IMR-90 (cell line): ENCODE measurements around the gene GPR157. TPM values are rescaled to one million over a fixed set of nuclear protein-coding genes. Genes with fewer than 3 reads are reported as not detected.

Source experiments
- ATAC-seq: fragments of 200-7000 bp; cut with Tn5 transposase; 2 replicates; pipeline ENCODE4 v1.9.1; 2020; ENCODE audit warnings: low read depth, mild to moderate bottlenecking, moderate library complexity
- BruUV-seq: library from RNA; stranded (reverse); fragments of 400-500 nt; replicated peaks from 2 replicates; lab custom pipeline; 2021; lab: Mats Ljungman, UMichigan
- CTCF ChIA-PET: fragments of 300-600 bp; formaldehyde crosslinking; extraction: SDS; loops from one replicate; lab custom pipeline; 2021; ENCODE audit warnings: antibody characterized with exemption; lab: Yijun Ruan, JAX
- POLR2A ChIA-PET: fragments of 300-600 bp; sonication (Branson Sonifier 250); formaldehyde crosslinking; loops from one replicate; lab custom pipeline; 2022; ENCODE audit warnings: antibody characterized with exemption; ENCODE audit not compliant: unreplicated experiment; lab: Charles Lee
- DNase-seq: peaks from one replicate; pipeline ENCODE4 v3.0.0; 2013
- H2AFZ ChIP-seq: replicated peaks from 2 replicates; pipeline ENCODE3; 2013; ENCODE audit warnings: low read length, mild to moderate bottlenecking; ENCODE audit not compliant: poor library complexity
- H2AK5ac ChIP-seq: 2 replicates; pipeline ENCODE4 v1.6.1; 2013; ENCODE audit warnings: low read depth, low read length, inconsistent platforms
- H2AK9ac ChIP-seq: replicated peaks from 2 replicates; pipeline ENCODE3; 2013; ENCODE audit warnings: mild to moderate bottlenecking, low read depth, low read length, moderate library complexity; ENCODE audit not compliant: poor library complexity
- H2BK120ac ChIP-seq: 2 replicates; pipeline ENCODE4 v1.6.1; 2013; ENCODE audit warnings: low read depth, low read length, inconsistent platforms
- H2BK15ac ChIP-seq: 3 replicates; pipeline ENCODE4 v1.6.1; 2013; ENCODE audit warnings: low read depth, low read length, inconsistent platforms
- H2BK20ac ChIP-seq: 2 replicates; pipeline ENCODE4 v1.6.1; 2013; ENCODE audit warnings: low read depth, mild to moderate bottlenecking, inconsistent platforms, low read length, moderate library complexity
- H2BK5ac ChIP-seq: 2 replicates; pipeline ENCODE4 v1.6.1; 2013; ENCODE audit warnings: mild to moderate bottlenecking, low read depth, low read length, inconsistent platforms; ENCODE audit not compliant: poor library complexity, severe bottlenecking
- H3K14ac ChIP-seq: replicated peaks from 2 replicates; pipeline ENCODE4 v1.6.1; 2013; ENCODE audit warnings: low read depth, low read length, inconsistent platforms
- H3K18ac ChIP-seq: 2 replicates; pipeline ENCODE4 v1.6.1; 2013; ENCODE audit warnings: low read depth, low read length, control low read depth
- H3K23ac ChIP-seq: 2 replicates; pipeline ENCODE4 v1.6.1; 2013; ENCODE audit warnings: low read depth, low read length, inconsistent platforms
- H3K27ac ChIP-seq: 2 replicates; pipeline ENCODE4 v1.5.1; 2013; ENCODE audit warnings: mild to moderate bottlenecking, control low read depth, low read length; ENCODE audit not compliant: insufficient read depth
- H3K27me3 ChIP-seq: 2 replicates; pipeline ENCODE4 v1.6.1; 2013; ENCODE audit warnings: low read length; ENCODE audit not compliant: control insufficient read depth, insufficient read depth
- H3K36me3 ChIP-seq: 2 replicates; pipeline ENCODE4 v1.6.1; 2013; ENCODE audit warnings: low read length, mixed read lengths; ENCODE audit not compliant: control insufficient read depth, insufficient read depth
- H3K4ac ChIP-seq: 2 replicates; pipeline ENCODE4 v1.6.1; 2013; ENCODE audit warnings: low read depth, low read length, inconsistent platforms
- H3K4me1 ChIP-seq: 2 replicates; pipeline ENCODE4 v1.6.1; 2013; ENCODE audit warnings: low read length, mixed read lengths; ENCODE audit not compliant: control insufficient read depth, insufficient read depth
- H3K4me2 ChIP-seq: 2 replicates; pipeline ENCODE4 v1.6.1; 2013; ENCODE audit warnings: low read depth, mild to moderate bottlenecking, control low read depth, low read length, moderate library complexity
- H3K4me3 ChIP-seq: 2 replicates; pipeline ENCODE4 v1.5.1; 2013; ENCODE audit warnings: low read depth, mild to moderate bottlenecking, control low read depth, low read length, moderate library complexity; ENCODE audit not compliant: insufficient read depth
- H3K56ac ChIP-seq: 2 replicates; pipeline ENCODE4 v1.6.1; 2013; ENCODE audit warnings: low read length, inconsistent platforms; ENCODE audit not compliant: insufficient read depth; ENCODE audit errors: extremely low read depth
- H3K79me1 ChIP-seq, 2 experiments: 2 replicates each; pipeline ENCODE4 v1.6.1; 2013; ENCODE audit warnings: low read length in 2 of 2, inconsistent platforms in 1 of 2, low read depth in 1 of 2
- H3K9ac ChIP-seq: 2 replicates; pipeline ENCODE4 v1.6.1; 2013; ENCODE audit warnings: low read depth, low read length, control low read depth
- H3K9me1 ChIP-seq: 2 replicates; pipeline ENCODE4 v1.6.1; 2013; ENCODE audit warnings: low read length, inconsistent platforms; ENCODE audit not compliant: insufficient read depth
- H3K9me3 ChIP-seq: 2 replicates; pipeline ENCODE4 v1.6.1; 2013; ENCODE audit warnings: low read length; ENCODE audit not compliant: control insufficient read depth, insufficient read depth
- H4K20me1 ChIP-seq: 2 replicates; pipeline ENCODE4 v1.6.1; 2013; ENCODE audit warnings: low read length, inconsistent platforms; ENCODE audit not compliant: insufficient read depth
- H4K5ac ChIP-seq: 2 replicates; pipeline ENCODE4 v1.6.1; 2013; ENCODE audit warnings: mild to moderate bottlenecking, low read depth, low read length, control low read depth
- H4K8ac ChIP-seq, 2 experiments: 2 replicates each; pipeline ENCODE4 v1.6.1; 2013; ENCODE audit warnings: low read depth in 2 of 2, low read length in 2 of 2, control low read depth in 1 of 2, inconsistent platforms in 1 of 2
- H4K91ac ChIP-seq: 2 replicates; pipeline ENCODE4 v1.6.1; 2013; ENCODE audit warnings: low read depth, low read length, inconsistent platforms; ENCODE audit not compliant: insufficient read depth
- CHD1 ChIP-seq: IDR thresholded peaks from 2 replicates; pipeline ENCODE4 v1.6.1; 2012; ENCODE audit warnings: low read depth, low read length, improper control_type of control experiment
- RFX5 ChIP-seq: IDR thresholded peaks from 2 replicates; pipeline ENCODE4 v1.8.0; 2012; ENCODE audit warnings: low read depth, mild to moderate bottlenecking, low read length, moderate library complexity
- WGBS, 2 experiments: methylation state at CpG; one replicate each; pipeline versions ENCODE4 v1.1.5 to v1.1.7; 2013; ENCODE audit warnings: missing lambda C conversion rate in 2 of 2; ENCODE audit not compliant: insufficient read length in 1 of 2; ENCODE audit errors: extremely low coverage in 2 of 2; 5-methylcytosine and 5-hydroxymethylcytosine counted together
- dilution Hi-C: fragments of 300-500 bp; cut with HindIII; formaldehyde crosslinking; loops from one replicate; pipeline ENCODE4 v1.14.3; 2018; ENCODE audit warnings: low sequenced_read_pairs; ENCODE audit not compliant: unreplicated experiment
- in situ Hi-C: fragments of 300-500 bp; cut with MboI; formaldehyde crosslinking; loops from 3 replicates; pipeline ENCODE4 v1.14.3; 2019; ENCODE audit warnings: low sequenced_read_pairs, inconsistent platforms, mixed read lengths
- intact Hi-C: fragments of 100-400 bp; cut with micrococcal nuclease; formaldehyde crosslinking; loops from 2 replicates; pipeline ENCODE4 v1.10.0; 2022
- polyA plus RNA-seq, 3 experiments: library from polyadenylated mRNA; depleted of rRNA; stranded (reverse); fragments of >200 nt; gene quantifications; 2 replicates each; pipeline ENCODE4 v1.2.3, GENCODE V29; 2012; ENCODE audit warnings: low replicate concordance in 1 of 3
- total RNA-seq: library from RNA; depleted of rRNA; stranded (reverse); fragments of >200 nt; gene quantifications from 2 replicates; pipeline ENCODE4 v1.2.3, GENCODE V29; 2012

The GPR157 gene
- total and polyA plus RNA-seq, 2 of the 4 experiments (the other 2 are of a cell fraction), result 1.8 to 2.7 TPM

GRCh38 chr1:9119745-9120144, 9.2 kb downstream of the GPR157 start:
- H3K14ac ChIP-seq, result no peak overlapping the region
- no peaks in the 10 kb centered on the region for H3K9me3 ChIP-seq
- no peak overlapping the region for H2AFZ ChIP-seq
- no peak for DNase-seq
- no peak overlapping the region for H4K5ac ChIP-seq
- TF ChIP-seq RFX5 (no peak), CHD1 (no peak)
- H3K4me1 ChIP-seq, result no peaks in the 10 kb centered on the region
- H3K79me1 ChIP-seq, result peaks cover 3% of the 10 kb centered on the region in 2 experiments; a peak in 2 of 4 replicates
- no peak overlapping the region for H2BK5ac ChIP-seq
- no peaks in the 10 kb centered on the region for H3K27me3 ChIP-seq
- no peak overlapping the region for H3K4me2 ChIP-seq
- no peak overlapping the region for H4K91ac ChIP-seq
- no peak overlapping the region for H3K4me3 ChIP-seq
- in situ Hi-C loops, result loop anchor here (10.0 kb wide), 1 partner anchor 55 kb away; the partner anchor contains the start of gene SLC2A5
- no peak overlapping the region for H3K4ac ChIP-seq
- H4K20me1 ChIP-seq, result no peaks in the 10 kb centered on the region; the same call in none of the 2 replicates
- ChIA-PET POLR2A (no interaction called here), CTCF (interaction anchor here (2.5 kb wide), 1 partner anchor 9 kb away, joined by 7 read pairs; no protein-coding TSS in a partner anchor)
- no peak overlapping the region for H3K56ac ChIP-seq
- H3K18ac ChIP-seq, result no peak overlapping the region
- no peaks in the 10 kb centered on the region for H3K9me1 ChIP-seq
- H3K23ac ChIP-seq, result no peak overlapping the region
- H3K27ac ChIP-seq, result no peak overlapping the region
- no peaks in the 10 kb centered on the region for H3K36me3 ChIP-seq
- H4K8ac ChIP-seq, result no peak overlapping the region
- 90% methylated on average over 2 of the region's 9 CpGs; no CpG with 5 or more reads in 1 of the 2 experiments for WGBS, 2 experiments
- no peak overlapping the region for H2BK120ac ChIP-seq
- dilution Hi-C loops, result no loop called here
- no peak for ATAC-seq
- H2BK20ac ChIP-seq, result no peak overlapping the region
- BruUV-seq, result no TSS peak
- H2AK5ac ChIP-seq, result no peak overlapping the region
- no peak overlapping the region for H2BK15ac ChIP-seq
- H3K9ac ChIP-seq, result no peak overlapping the region
- intact Hi-C loops, result no loop called here
- no peak overlapping the region for H2AK9ac ChIP-seq
